IMR-90 (cell line): ENCODE results near the gene EGF. TPM values are rescaled to one million over a fixed set of nuclear protein-coding genes. Genes with fewer than 3 reads are reported as not detected.

Experiments
- ATAC-seq: fragments of 200-7000 bp; cut with Tn5 transposase; 2 replicates; pipeline ENCODE4 v1.9.1; 2020; ENCODE audit warnings: low read depth, mild to moderate bottlenecking, moderate library complexity
- BruUV-seq: library from RNA; stranded (reverse); fragments of 400-500 nt; replicated peaks from 2 replicates; lab custom pipeline; 2021; lab: Mats Ljungman, UMichigan
- CTCF ChIA-PET: fragments of 300-600 bp; formaldehyde crosslinking; extraction: SDS; loops from one replicate; lab custom pipeline; 2021; ENCODE audit warnings: antibody characterized with exemption; lab: Yijun Ruan, JAX
- POLR2A ChIA-PET: fragments of 300-600 bp; sonication (Branson Sonifier 250); formaldehyde crosslinking; loops from one replicate; lab custom pipeline; 2022; ENCODE audit warnings: antibody characterized with exemption; ENCODE audit not compliant: unreplicated experiment; lab: Charles Lee
- DNase-seq: peaks from one replicate; pipeline ENCODE4 v3.0.0; 2013
- H2AFZ ChIP-seq: replicated peaks from 2 replicates; pipeline ENCODE3; 2013; ENCODE audit warnings: low read length, mild to moderate bottlenecking; ENCODE audit not compliant: poor library complexity
- H2AK5ac ChIP-seq: 2 replicates; pipeline ENCODE4 v1.6.1; 2013; ENCODE audit warnings: low read depth, low read length, inconsistent platforms
- H2AK9ac ChIP-seq: replicated peaks from 2 replicates; pipeline ENCODE3; 2013; ENCODE audit warnings: mild to moderate bottlenecking, low read depth, low read length, moderate library complexity; ENCODE audit not compliant: poor library complexity
- H2BK120ac ChIP-seq: 2 replicates; pipeline ENCODE4 v1.6.1; 2013; ENCODE audit warnings: low read depth, low read length, inconsistent platforms
- H2BK15ac ChIP-seq: 3 replicates; pipeline ENCODE4 v1.6.1; 2013; ENCODE audit warnings: low read depth, low read length, inconsistent platforms
- H2BK20ac ChIP-seq: 2 replicates; pipeline ENCODE4 v1.6.1; 2013; ENCODE audit warnings: low read depth, mild to moderate bottlenecking, inconsistent platforms, low read length, moderate library complexity
- H2BK5ac ChIP-seq: 2 replicates; pipeline ENCODE4 v1.6.1; 2013; ENCODE audit warnings: mild to moderate bottlenecking, low read depth, low read length, inconsistent platforms; ENCODE audit not compliant: poor library complexity, severe bottlenecking
- H3K14ac ChIP-seq: replicated peaks from 2 replicates; pipeline ENCODE4 v1.6.1; 2013; ENCODE audit warnings: low read depth, low read length, inconsistent platforms
- H3K18ac ChIP-seq: 2 replicates; pipeline ENCODE4 v1.6.1; 2013; ENCODE audit warnings: low read depth, low read length, control low read depth
- H3K23ac ChIP-seq: 2 replicates; pipeline ENCODE4 v1.6.1; 2013; ENCODE audit warnings: low read depth, low read length, inconsistent platforms
- H3K27ac ChIP-seq: 2 replicates; pipeline ENCODE4 v1.5.1; 2013; ENCODE audit warnings: mild to moderate bottlenecking, control low read depth, low read length; ENCODE audit not compliant: insufficient read depth
- H3K27me3 ChIP-seq: 2 replicates; pipeline ENCODE4 v1.6.1; 2013; ENCODE audit warnings: low read length; ENCODE audit not compliant: control insufficient read depth, insufficient read depth
- H3K36me3 ChIP-seq: 2 replicates; pipeline ENCODE4 v1.6.1; 2013; ENCODE audit warnings: low read length, mixed read lengths; ENCODE audit not compliant: control insufficient read depth, insufficient read depth
- H3K4ac ChIP-seq: 2 replicates; pipeline ENCODE4 v1.6.1; 2013; ENCODE audit warnings: low read depth, low read length, inconsistent platforms
- H3K4me1 ChIP-seq: 2 replicates; pipeline ENCODE4 v1.6.1; 2013; ENCODE audit warnings: low read length, mixed read lengths; ENCODE audit not compliant: control insufficient read depth, insufficient read depth
- H3K4me2 ChIP-seq: 2 replicates; pipeline ENCODE4 v1.6.1; 2013; ENCODE audit warnings: low read depth, mild to moderate bottlenecking, control low read depth, low read length, moderate library complexity
- H3K4me3 ChIP-seq: 2 replicates; pipeline ENCODE4 v1.5.1; 2013; ENCODE audit warnings: low read depth, mild to moderate bottlenecking, control low read depth, low read length, moderate library complexity; ENCODE audit not compliant: insufficient read depth
- H3K56ac ChIP-seq: 2 replicates; pipeline ENCODE4 v1.6.1; 2013; ENCODE audit warnings: low read length, inconsistent platforms; ENCODE audit not compliant: insufficient read depth; ENCODE audit errors: extremely low read depth
- H3K79me1 ChIP-seq, 2 experiments: 2 replicates each; pipeline ENCODE4 v1.6.1; 2013; ENCODE audit warnings: low read length in 2 of 2, inconsistent platforms in 1 of 2, low read depth in 1 of 2
- H3K9ac ChIP-seq: 2 replicates; pipeline ENCODE4 v1.6.1; 2013; ENCODE audit warnings: low read depth, low read length, control low read depth
- H3K9me1 ChIP-seq: 2 replicates; pipeline ENCODE4 v1.6.1; 2013; ENCODE audit warnings: low read length, inconsistent platforms; ENCODE audit not compliant: insufficient read depth
- H3K9me3 ChIP-seq: 2 replicates; pipeline ENCODE4 v1.6.1; 2013; ENCODE audit warnings: low read length; ENCODE audit not compliant: control insufficient read depth, insufficient read depth
- H4K20me1 ChIP-seq: 2 replicates; pipeline ENCODE4 v1.6.1; 2013; ENCODE audit warnings: low read length, inconsistent platforms; ENCODE audit not compliant: insufficient read depth
- H4K5ac ChIP-seq: 2 replicates; pipeline ENCODE4 v1.6.1; 2013; ENCODE audit warnings: mild to moderate bottlenecking, low read depth, low read length, control low read depth
- H4K8ac ChIP-seq, 2 experiments: 2 replicates each; pipeline ENCODE4 v1.6.1; 2013; ENCODE audit warnings: low read depth in 2 of 2, low read length in 2 of 2, control low read depth in 1 of 2, inconsistent platforms in 1 of 2
- H4K91ac ChIP-seq: 2 replicates; pipeline ENCODE4 v1.6.1; 2013; ENCODE audit warnings: low read depth, low read length, inconsistent platforms; ENCODE audit not compliant: insufficient read depth
- CEBPB ChIP-seq: IDR thresholded peaks from 2 replicates; pipeline ENCODE4 v1.6.1; 2012; ENCODE audit warnings: low read depth, low read length, improper control_type of control experiment
- CHD1 ChIP-seq: IDR thresholded peaks from 2 replicates; pipeline ENCODE4 v1.6.1; 2012; ENCODE audit warnings: low read depth, low read length, improper control_type of control experiment
- MXI1 ChIP-seq: IDR thresholded peaks from 2 replicates; pipeline ENCODE4 v1.6.1; 2012; ENCODE audit warnings: low read depth, mild to moderate bottlenecking, low read length, moderate library complexity, borderline replicate concordance
- NFE2L2 ChIP-seq: fragments of 150-350 bp; IDR thresholded peaks from 2 replicates; pipeline ENCODE4 v1.6.1; 2016; ENCODE audit warnings: low read depth, mild to moderate bottlenecking, low read length
- POLR2A ChIP-seq: IDR thresholded peaks from 2 replicates; pipeline ENCODE4 v1.6.1; 2012; ENCODE audit warnings: mild to moderate bottlenecking, low read depth, low read length
- RAD21 ChIP-seq: IDR thresholded peaks from 2 replicates; pipeline ENCODE4 v1.6.1; 2012; ENCODE audit warnings: low read length, improper control_type of control experiment
- USF2 ChIP-seq: fragments of 150-350 bp; IDR thresholded peaks from 2 replicates; pipeline ENCODE4 v1.6.1; 2017; ENCODE audit warnings: mild to moderate bottlenecking, antibody characterized with exemption, low read length, low read depth
- WGBS, 2 experiments: methylation state at CpG; one replicate each; pipeline versions ENCODE4 v1.1.5 to v1.1.7; 2013; ENCODE audit warnings: missing lambda C conversion rate in 2 of 2; ENCODE audit not compliant: insufficient read length in 1 of 2; ENCODE audit errors: extremely low coverage in 2 of 2; 5-methylcytosine and 5-hydroxymethylcytosine counted together
- dilution Hi-C: fragments of 300-500 bp; cut with HindIII; formaldehyde crosslinking; loops from one replicate; pipeline ENCODE4 v1.14.3; 2018; ENCODE audit warnings: low sequenced_read_pairs; ENCODE audit not compliant: unreplicated experiment
- in situ Hi-C: fragments of 300-500 bp; cut with MboI; formaldehyde crosslinking; loops from 3 replicates; pipeline ENCODE4 v1.14.3; 2019; ENCODE audit warnings: low sequenced_read_pairs, inconsistent platforms, mixed read lengths
- intact Hi-C: fragments of 100-400 bp; cut with micrococcal nuclease; formaldehyde crosslinking; loops from 2 replicates; pipeline ENCODE4 v1.10.0; 2022
- polyA plus RNA-seq, 3 experiments: library from polyadenylated mRNA; depleted of rRNA; stranded (reverse); fragments of >200 nt; gene quantifications; 2 replicates each; pipeline ENCODE4 v1.2.3, GENCODE V29; 2012; ENCODE audit warnings: low replicate concordance in 1 of 3
- total RNA-seq: library from RNA; depleted of rRNA; stranded (reverse); fragments of >200 nt; gene quantifications from 2 replicates; pipeline ENCODE4 v1.2.3, GENCODE V29; 2012
- TF ChIP-seq, protein P1 (sequence below): conservative IDR thresholded peaks from 2 replicates; pipeline ENCODE4 v1.5.1; 2012; ENCODE audit warnings: mild to moderate bottlenecking, low read depth, low read length, improper control_type of control experiment
- TF ChIP-seq, protein P2 (sequence below): fragments of 150-350 bp; IDR thresholded peaks from 2 replicates; pipeline ENCODE4 v1.6.1; 2016; ENCODE audit warnings: low read depth, mild to moderate bottlenecking, low read length, moderate library complexity, borderline replicate concordance

EGF gene
- total and polyA plus RNA-seq, 2 of the 4 experiments (the other 2 are of a cell fraction), result 1.7 to 2.2 TPM

- CTCF ChIA-PET, result no interaction called here
Observed at GRCh38 chr4:109872065-109872464, 40.6 kb upstream of the EGF start.

More at GRCh38 chr4:109872065-109872464, 40.6 kb upstream of the EGF start:
- Histone ChIP-seq H3K79me1 (no peaks in the 10 kb centered on the region), H3K9me1 (no peaks in the 10 kb centered on the region), H2AFZ (no peak overlapping the region), H3K14ac (no peak overlapping the region), H4K8ac (no peak overlapping the region), H3K18ac (no peak overlapping the region), H2AK5ac (no peak overlapping the region), H2BK20ac (no peak overlapping the region), H4K20me1 (no peaks in the 10 kb centered on the region), H2BK5ac (no peak overlapping the region), H3K9ac (no peak overlapping the region), H3K27me3 (no peaks in the 10 kb centered on the region), H4K5ac (no peak overlapping the region), H3K9me3 (no peaks in the 10 kb centered on the region), H3K23ac (no peak overlapping the region), H3K27ac (no peak overlapping the region), H2BK120ac (no peak overlapping the region), H3K4me1 (no peaks in the 10 kb centered on the region), H3K36me3 (no peaks in the 10 kb centered on the region), H3K4me3 (no peak overlapping the region), H2AK9ac (no peak overlapping the region), H2BK15ac (no peak overlapping the region), H4K91ac (no peak overlapping the region), H3K4ac (no peak overlapping the region), H3K56ac (no peak overlapping the region), H3K4me2 (no peak overlapping the region)
- BruUV-seq, result no TSS peak
- intact Hi-C loops (no loop called here), dilution Hi-C loops (no loop called here), in situ Hi-C loops (no loop called here)
- no CpG with 5 or more reads among the region's 2 CpGs for WGBS, 2 experiments
- POLR2A ChIA-PET, result no interaction called here
- TF ChIP-seq POLR2A, result no peak
- TF ChIP-seq USF2, result no peak
- TF ChIP-seq, protein P1, sequence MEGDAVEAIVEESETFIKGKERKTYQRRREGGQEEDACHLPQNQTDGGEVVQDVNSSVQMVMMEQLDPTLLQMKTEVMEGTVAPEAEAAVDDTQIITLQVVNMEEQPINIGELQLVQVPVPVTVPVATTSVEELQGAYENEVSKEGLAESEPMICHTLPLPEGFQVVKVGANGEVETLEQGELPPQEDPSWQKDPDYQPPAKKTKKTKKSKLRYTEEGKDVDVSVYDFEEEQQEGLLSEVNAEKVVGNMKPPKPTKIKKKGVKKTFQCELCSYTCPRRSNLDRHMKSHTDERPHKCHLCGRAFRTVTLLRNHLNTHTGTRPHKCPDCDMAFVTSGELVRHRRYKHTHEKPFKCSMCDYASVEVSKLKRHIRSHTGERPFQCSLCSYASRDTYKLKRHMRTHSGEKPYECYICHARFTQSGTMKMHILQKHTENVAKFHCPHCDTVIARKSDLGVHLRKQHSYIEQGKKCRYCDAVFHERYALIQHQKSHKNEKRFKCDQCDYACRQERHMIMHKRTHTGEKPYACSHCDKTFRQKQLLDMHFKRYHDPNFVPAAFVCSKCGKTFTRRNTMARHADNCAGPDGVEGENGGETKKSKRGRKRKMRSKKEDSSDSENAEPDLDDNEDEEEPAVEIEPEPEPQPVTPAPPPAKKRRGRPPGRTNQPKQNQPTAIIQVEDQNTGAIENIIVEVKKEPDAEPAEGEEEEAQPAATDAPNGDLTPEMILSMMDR, result no peak
- no peak for TF ChIP-seq CEBPB
- no peak for TF ChIP-seq NFE2L2
- TF ChIP-seq RAD21, result no peak
- TF ChIP-seq MXI1, result no peak
- no peak for TF ChIP-seq CHD1
- TF ChIP-seq, protein P2, sequence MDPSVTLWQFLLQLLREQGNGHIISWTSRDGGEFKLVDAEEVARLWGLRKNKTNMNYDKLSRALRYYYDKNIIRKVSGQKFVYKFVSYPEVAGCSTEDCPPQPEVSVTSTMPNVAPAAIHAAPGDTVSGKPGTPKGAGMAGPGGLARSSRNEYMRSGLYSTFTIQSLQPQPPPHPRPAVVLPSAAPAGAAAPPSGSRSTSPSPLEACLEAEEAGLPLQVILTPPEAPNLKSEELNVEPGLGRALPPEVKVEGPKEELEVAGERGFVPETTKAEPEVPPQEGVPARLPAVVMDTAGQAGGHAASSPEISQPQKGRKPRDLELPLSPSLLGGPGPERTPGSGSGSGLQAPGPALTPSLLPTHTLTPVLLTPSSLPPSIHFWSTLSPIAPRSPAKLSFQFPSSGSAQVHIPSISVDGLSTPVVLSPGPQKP, result no peak
- ATAC-seq (no peak), DNase-seq (no peak)
